Natural killer cell (primary cell): Measurements from ENCODE around the gene FAM32A. TPM values are rescaled to one million over a fixed set of nuclear protein-coding genes. Genes with fewer than 3 reads are reported as not detected.

ENCODE experiments used
- ATAC-seq, 3 donors: fragments of 150-1000 bp in 2 of 3; fragments of 200-7000 bp in 1 of 3; cut with Tn5 transposase; 1 replicate in 1 of 3; 2 replicates in 2 of 3; pipeline ENCODE4 v1.10.0; 2021; ENCODE audit warnings: mild to moderate bottlenecking in 2 of 3, moderate library complexity in 2 of 3
- DNase-seq, 2 donors: peaks; one replicate each; pipeline versions ENCODE4 v3.0.0 to v3.0.0-alpha.2; 2013 to 2021; ENCODE audit warnings: mixed read lengths in 1 of 2
- H3K27ac ChIP-seq: one replicate; pipeline ENCODE4 v1.5.1; 2013; ENCODE audit warnings: mild to moderate bottlenecking, low read length
- H3K27me3 ChIP-seq: one replicate; pipeline ENCODE4 v1.6.1; 2013; ENCODE audit warnings: low read length; ENCODE audit not compliant: control insufficient read depth, insufficient read depth
- H3K36me3 ChIP-seq: one replicate; pipeline ENCODE4 v1.6.1; 2013; ENCODE audit warnings: low read length; ENCODE audit not compliant: control insufficient read depth, insufficient read depth
- H3K4me1 ChIP-seq: one replicate; pipeline ENCODE4 v1.6.1; 2013; ENCODE audit warnings: low read length; ENCODE audit not compliant: control insufficient read depth, insufficient read depth
- H3K4me3 ChIP-seq: one replicate; pipeline ENCODE4 v1.5.1; 2013; ENCODE audit warnings: low read length
- H3K9me3 ChIP-seq: one replicate; pipeline ENCODE4 v1.6.1; 2013; ENCODE audit warnings: low read length; ENCODE audit not compliant: control insufficient read depth, insufficient read depth
- H3K27ac Mint-ChIP-seq, 2 donors: one replicate each; pipeline ENCODE4 v1.8.0; 2022; ENCODE audit warnings: mild to moderate bottlenecking in 2 of 2, mixed read lengths in 2 of 2, moderate library complexity in 1 of 2
- H3K27me3 Mint-ChIP-seq, 2 donors: one replicate each; pipeline ENCODE4 v1.8.0; 2022; ENCODE audit warnings: low read depth in 2 of 2, mixed read lengths in 2 of 2
- H3K36me3 Mint-ChIP-seq: one replicate; pipeline ENCODE4 v1.8.0; 2022; ENCODE audit warnings: mixed read lengths
- H3K4me1 Mint-ChIP-seq, 2 donors: one replicate each; pipeline ENCODE4 v1.8.0; 2022; ENCODE audit warnings: mixed read lengths in 2 of 2
- H3K4me3 Mint-ChIP-seq: one replicate; pipeline ENCODE4 v1.8.0; 2022; ENCODE audit warnings: mild to moderate bottlenecking, moderate library complexity, mixed read lengths
- H3K9me3 Mint-ChIP-seq, 2 donors: one replicate each; pipeline ENCODE4 v1.8.0; 2022; ENCODE audit warnings: mixed read lengths in 2 of 2
- CTCF ChIP-seq: fragments of 200-600 bp; IDR thresholded peaks from one replicate; pipeline ENCODE4 v1.8.0; 2022; ENCODE audit warnings: antibody characterized with exemption
- WGBS: methylation state at CpG from one replicate; pipeline ENCODE4 v1.1.7; 2013; ENCODE audit warnings: missing lambda C conversion rate; ENCODE audit not compliant: insufficient coverage; 5-methylcytosine and 5-hydroxymethylcytosine counted together
- intact Hi-C: fragments of 100-400 bp; cut with micrococcal nuclease; formaldehyde crosslinking; loops from one replicate; pipeline ENCODE4 v1.14.2; 2022
- total RNA-seq, 4 donors: library from RNA; stranded (reverse); fragments of 120-200 nt in 1 of 4; gene quantifications; one replicate each; pipeline versions ENCODE4 v1.2.3 to v1.2.4, GENCODE V29; 2013 to 2022

FAM32A gene
- total RNA-seq, 3 donors from 2014 or later (not counting 1 experiment from before 2014, with no cell fraction given), result 46.3 to 69.3 (median 63.3) TPM

GRCh38 chr19:16232127-16232526 lies 46.9 kb downstream of the FAM32A start:
- peaks cover 5 to 12% of the 10 kb centered on the region in 2 donors for H3K4me1 Mint-ChIP-seq
- no peaks in the 10 kb centered on the region for H3K9me3 Mint-ChIP-seq
- intact Hi-C loops, result no loop called here
- no peak overlapping the region for H3K4me3 ChIP-seq
- H3K36me3 ChIP-seq, result peaks cover 78% of the 10 kb centered on the region
- peaks cover 7% of the 10 kb centered on the region for H3K36me3 Mint-ChIP-seq
- H3K27ac ChIP-seq, result no peak overlapping the region
- H3K4me1 ChIP-seq, result no peaks in the 10 kb centered on the region
- no peaks in the 10 kb centered on the region for H3K9me3 ChIP-seq
- DNase-seq (no peak), ATAC-seq (no peak)
- no peaks in the 10 kb centered on the region for H3K27me3 Mint-ChIP-seq
- H3K4me3 Mint-ChIP-seq, result no peak overlapping the region
- 98% methylated on average over 16 of the region's 16 CpGs for WGBS
- TF ChIP-seq CTCF, result no peak
- H3K27me3 ChIP-seq, result no peaks in the 10 kb centered on the region
- no peak overlapping the region for H3K27ac Mint-ChIP-seq

- Histone ChIP-seq H3K36me3 (peaks cover 74% of the 10 kb centered on the region), H3K9me3 (no peaks in the 10 kb centered on the region), H3K4me1 (no peaks in the 10 kb centered on the region), H3K27ac (no peak overlapping the region), H3K27me3 (no peaks in the 10 kb centered on the region), H3K4me3 (no peak overlapping the region)
- WGBS, result 95% methylated on average over 13 of the region's 13 CpGs
- intact Hi-C loops, result no loop called here
- no peak for TF ChIP-seq CTCF
- H3K27ac Mint-ChIP-seq, result no peak overlapping the region
- no peak overlapping the region for H3K4me3 Mint-ChIP-seq
- peaks cover 5 to 12% of the 10 kb centered on the region in 2 donors for H3K4me1 Mint-ChIP-seq
- no peak for ATAC-seq
- peaks cover 7% of the 10 kb centered on the region for H3K36me3 Mint-ChIP-seq
- DNase-seq, result no peak
- no peaks in the 10 kb centered on the region for H3K9me3 Mint-ChIP-seq
- H3K27me3 Mint-ChIP-seq, result no peaks in the 10 kb centered on the region
Measured at GRCh38 chr19:16232568-16232967, 47.4 kb downstream of the FAM32A start.

GRCh38 chr19:16233081-16233776 lies 48.0 kb downstream of the FAM32A start:
- intact Hi-C loops, result no loop called here
- 96% methylated on average over 19 of the region's 19 CpGs for WGBS
- peaks cover 7% of the 10 kb centered on the region for H3K36me3 Mint-ChIP-seq
- Histone ChIP-seq H3K9me3 (no peaks in the 10 kb centered on the region), H3K27ac (no peak overlapping the region), H3K4me1 (no peaks in the 10 kb centered on the region), H3K27me3 (no peaks in the 10 kb centered on the region), H3K36me3 (peaks cover 67% of the 10 kb centered on the region), H3K4me3 (no peak overlapping the region)
- DNase-seq (no peak), ATAC-seq (no peak)
- H3K27me3 Mint-ChIP-seq, result no peaks in the 10 kb centered on the region
- H3K9me3 Mint-ChIP-seq, result no peaks in the 10 kb centered on the region
- H3K4me1 Mint-ChIP-seq, result peaks cover 5 to 16% of the 10 kb centered on the region in 2 donors
- H3K4me3 Mint-ChIP-seq, result no peak overlapping the region
- H3K27ac Mint-ChIP-seq, result no peak overlapping the region
- TF ChIP-seq CTCF, result no peak
